GM12874 (cell line): ENCODE measurements around the gene STIM1.

Source experiments
- CTCF ChIP-seq: IDR thresholded peaks from 2 replicates; pipeline ENCODE4 v1.5.1; 2011; ENCODE audit warnings: low read depth, mild to moderate bottlenecking, control low read depth, low read length, moderate library complexity; ENCODE audit not compliant: insufficient read depth

The STIM1 gene

GRCh38 chr11:4140067-4140636, 284.7 kb downstream of the STIM1 start:
- TF ChIP-seq CTCF = no peak
